Cerebellar nuclear complex (tissue), 1 donor: Measurements from ENCODE around the gene ABCB11.
"Not testable (repeated sequence)": the region's sequence is repeated elsewhere in the genome, so short reads cannot be mapped to it uniquely, and the experiment has no call there.

ENCODE experiments used
- DNase-seq, 2 experiments: peaks; one replicate each; lab custom pipeline; 2025; lab: John Stamatoyannopoulos, UW

The ABCB11 gene

GRCh38 chr2:168974428-168974827 is 56.7 kb downstream of the ABCB11 start:
- no peak for DNase-seq

DNA sequence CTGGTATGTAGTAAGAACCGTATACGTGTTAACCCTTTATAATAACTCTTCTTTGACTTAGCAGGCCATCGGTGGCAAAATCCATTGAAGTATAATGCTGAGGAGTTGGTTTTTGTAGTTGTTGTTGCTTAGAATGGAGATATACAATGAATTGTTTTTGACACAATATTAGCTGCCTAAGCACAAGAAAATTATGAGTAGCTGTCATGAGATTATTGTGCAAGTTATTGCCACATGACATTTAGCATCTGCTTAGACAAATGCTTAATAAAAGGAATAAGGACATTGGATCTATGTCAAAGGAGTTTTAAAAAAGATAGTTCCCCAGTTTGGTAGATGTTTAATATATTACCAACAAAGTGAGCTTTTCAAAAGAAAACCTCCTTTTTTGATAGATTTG is 59.9 kb downstream of the ABCB11 start:
- no peak for DNase-seq

- no peak for DNase-seq
Measured at GRCh38 chr2:168970711-168971233, 60.4 kb downstream of the ABCB11 start.

DNA sequence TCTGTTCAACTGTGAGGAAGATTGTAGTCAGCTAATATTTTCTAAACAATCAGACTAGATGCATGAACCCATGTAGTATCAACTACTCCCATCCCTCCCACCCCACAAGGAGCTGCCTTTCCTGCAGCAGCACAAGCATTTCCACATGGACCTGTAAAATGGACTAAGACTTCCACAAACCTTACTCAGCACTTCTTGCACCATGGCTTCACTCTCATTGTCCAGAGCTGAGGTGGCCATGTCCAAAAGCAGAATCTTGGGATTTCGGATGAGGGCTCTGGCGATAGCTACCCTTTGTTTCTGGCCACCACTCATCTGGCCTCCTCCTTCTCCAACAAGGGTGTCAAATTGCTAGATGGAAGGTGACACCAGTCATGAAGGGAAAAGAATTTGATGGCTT is 61.3 kb downstream of the ABCB11 start:
- DNase-seq = no peak

- DNase-seq = no peak
Measured at GRCh38 chr2:168968342-168968741, 62.8 kb downstream of the ABCB11 start.

DNA sequence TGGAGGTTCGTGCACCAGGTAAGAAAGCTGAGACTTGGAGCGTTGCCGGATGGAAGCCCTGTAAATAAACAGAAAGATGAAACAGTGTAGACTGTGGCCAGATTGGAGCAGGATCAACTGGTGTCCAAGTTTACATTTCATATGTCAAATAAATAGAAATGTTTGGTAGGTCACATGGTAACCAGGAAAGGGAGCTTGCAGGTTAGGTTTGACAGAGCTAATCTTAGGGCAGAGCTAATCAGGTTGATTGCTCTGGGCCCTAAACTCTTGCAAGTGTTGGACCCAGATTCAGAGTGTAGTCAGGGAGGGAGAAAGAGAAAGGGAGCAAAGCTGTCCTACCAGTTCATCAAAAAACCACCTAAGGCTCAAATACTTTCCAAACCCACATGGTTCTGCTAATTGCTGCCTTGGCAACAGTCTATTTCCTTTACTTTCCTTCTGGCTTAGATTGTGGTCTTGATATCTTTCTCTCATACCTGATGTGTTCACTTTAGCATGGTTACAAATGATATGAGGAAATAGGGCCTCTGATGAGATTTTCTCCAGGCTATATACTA is 66.8 kb downstream of the ABCB11 start:
- no peak for DNase-seq

DNA sequence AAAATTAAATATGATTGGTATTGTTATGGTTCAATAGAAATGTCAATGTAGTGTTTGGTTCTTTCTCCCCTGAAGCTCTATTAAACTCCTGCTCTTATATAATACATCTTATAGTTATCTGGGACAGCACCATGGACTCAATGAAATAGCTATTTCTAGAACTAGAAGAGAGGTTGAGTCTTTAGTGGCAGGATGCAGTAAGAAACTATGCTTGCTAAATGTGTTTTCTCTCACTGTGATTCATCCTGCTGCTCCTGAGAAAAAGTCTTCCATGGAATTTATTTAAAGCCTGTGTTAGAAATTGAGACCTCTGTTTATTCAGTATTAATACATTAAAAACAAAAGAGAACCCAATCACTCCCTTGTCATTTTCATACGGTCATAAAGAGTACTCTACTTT is 68.5 kb downstream of the ABCB11 start:
- DNase-seq = no peak

GRCh38 chr2:168961450-168962229 is 69.5 kb downstream of the ABCB11 start:
- DNase-seq = no peak

GRCh38 chr2:168956392-168956791 is 74.7 kb downstream of the ABCB11 start:
- DNase-seq = no peak

GRCh38 chr2:168955321-168955720 is 75.8 kb downstream of the ABCB11 start:
- no peak for DNase-seq

DNA sequence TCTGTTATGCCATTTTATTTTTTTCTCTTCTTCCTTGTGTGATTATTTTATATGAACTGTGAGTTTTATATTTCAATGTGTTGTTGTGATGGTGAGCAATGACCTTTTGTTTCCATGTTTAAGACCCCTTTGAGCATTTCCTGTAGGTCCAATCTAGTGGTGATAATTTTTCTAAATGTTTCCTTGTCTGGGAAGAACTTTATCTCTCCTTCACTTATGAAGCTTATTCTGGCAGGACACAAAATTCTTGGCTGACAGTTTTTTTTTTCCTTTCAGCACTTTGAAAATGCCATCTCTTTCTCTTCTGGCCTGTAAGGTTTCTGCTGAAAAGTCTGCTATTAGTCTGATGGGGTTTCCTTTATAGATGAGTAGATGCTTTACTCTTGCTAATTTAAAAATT is 76.9 kb downstream of the ABCB11 start:
- no peak for DNase-seq

- no peak for DNase-seq
Measured at GRCh38 chr2:168952424-168952823, 78.7 kb downstream of the ABCB11 start.

GRCh38 chr2:168951871-168952270 is 79.3 kb downstream of the ABCB11 start:
- no peak for DNase-seq

DNA sequence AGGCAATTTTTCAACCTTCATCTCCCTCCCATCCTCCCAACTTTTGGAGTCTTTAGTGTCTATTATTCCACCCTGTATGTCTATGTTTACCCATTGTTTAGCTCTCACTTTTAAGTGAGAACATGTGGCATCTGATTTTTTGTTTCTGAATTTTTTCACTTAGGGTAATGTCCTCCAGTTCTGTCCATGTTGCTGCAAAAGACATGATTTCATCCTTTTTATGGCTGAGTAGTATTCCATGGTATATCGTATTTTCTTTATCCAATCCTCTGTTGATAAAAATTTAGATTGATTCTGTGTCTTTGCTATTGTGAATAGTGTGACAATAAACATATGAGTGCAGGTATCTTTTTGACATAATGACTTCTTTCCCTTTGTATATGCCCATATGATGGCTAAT is 81.8 kb downstream of the ABCB11 start:
- no peak for DNase-seq

DNA sequence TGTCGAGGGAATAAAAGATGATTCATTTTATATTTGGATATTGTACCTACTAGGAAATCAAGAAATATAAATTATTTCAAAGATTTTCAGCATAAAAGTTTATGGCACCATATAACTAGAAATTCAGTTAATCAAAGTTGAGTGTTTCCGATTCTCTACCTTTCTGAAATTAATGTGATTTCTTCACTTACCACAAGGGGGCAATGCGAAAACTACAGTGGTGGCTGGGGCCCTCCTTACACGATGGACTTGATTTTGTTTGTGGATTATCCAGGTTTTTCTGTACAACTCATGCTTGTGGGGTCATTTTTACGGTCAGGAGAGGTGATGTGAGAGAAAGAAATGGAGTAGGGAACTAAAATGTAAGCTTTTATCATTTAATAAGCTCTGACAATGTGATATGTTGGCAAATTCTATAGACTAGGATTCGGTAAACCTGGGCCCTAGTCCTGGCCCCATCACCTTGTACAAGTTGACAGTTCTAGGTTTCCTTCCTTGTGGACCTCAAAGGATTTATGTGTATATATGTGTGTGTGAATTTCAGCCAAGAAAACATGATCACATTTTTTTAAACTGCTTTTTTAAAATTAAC is 82.4 kb downstream of the ABCB11 start:
- no peak for DNase-seq

DNA sequence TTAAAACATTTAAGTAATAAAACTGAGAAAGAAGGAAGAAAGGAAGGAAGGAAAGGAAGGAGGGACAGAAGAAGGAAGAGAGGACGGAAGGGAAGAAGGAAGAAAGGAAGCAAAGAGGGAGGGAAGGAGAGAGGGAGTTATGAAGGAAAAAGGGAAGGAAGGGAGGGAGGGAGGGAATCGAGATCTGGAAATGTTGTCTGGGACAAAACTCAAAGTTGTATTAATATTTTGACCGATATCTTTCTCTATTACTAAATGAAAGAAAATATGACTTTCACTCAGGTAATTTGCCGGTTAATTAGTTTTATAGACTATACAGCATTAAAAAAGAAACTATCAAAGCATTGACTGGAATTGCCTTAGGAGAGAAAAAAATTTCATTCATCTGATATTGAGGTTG is 85.6 kb downstream of the ABCB11 start:
- DNase-seq = no peak

- no peak for DNase-seq
Measured at GRCh38 chr2:168944065-168944464, 87.1 kb downstream of the ABCB11 start.

- DNase-seq = no peak
Measured at GRCh38 chr2:168941297-168941696, 89.8 kb downstream of the ABCB11 start.

DNA sequence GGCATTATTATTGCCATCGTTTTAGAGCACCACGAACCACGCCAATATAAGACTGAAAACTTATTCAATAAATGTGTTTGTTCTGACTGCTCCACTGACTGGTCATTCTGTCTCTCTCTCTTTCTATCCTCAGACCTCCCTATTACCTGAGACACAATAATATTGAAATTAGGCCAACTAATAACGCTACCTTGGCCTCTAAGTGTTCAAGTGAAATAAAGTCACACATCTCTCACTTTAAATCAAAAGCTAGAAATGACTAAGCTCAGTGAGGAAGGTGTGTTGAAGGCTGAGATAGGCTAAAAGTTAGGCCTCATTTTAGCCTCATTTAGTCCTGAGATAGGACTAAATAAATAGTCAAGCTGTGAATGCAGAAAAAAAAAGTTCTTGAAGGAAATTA is 91.2 kb downstream of the ABCB11 start:
- no peak for DNase-seq

DNA sequence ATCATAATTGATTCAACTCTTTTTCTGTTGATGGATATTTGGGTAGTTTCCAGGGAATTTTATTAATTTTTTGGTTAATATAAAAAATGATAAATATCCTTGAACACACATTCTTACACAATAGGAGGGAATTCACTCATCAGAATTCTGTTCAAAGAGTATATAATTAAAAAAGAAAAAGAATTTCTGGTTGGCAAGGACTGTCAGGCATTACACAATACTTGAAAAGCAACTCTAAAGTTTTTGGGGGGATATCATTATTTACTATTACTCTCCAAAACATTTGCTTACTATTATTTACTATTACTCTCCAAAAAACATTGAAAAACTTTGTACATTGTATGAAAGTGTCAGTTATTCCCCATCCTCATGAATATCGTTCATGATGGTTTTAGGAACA is 92.1 kb downstream of the ABCB11 start:
- DNase-seq = no peak

DNA sequence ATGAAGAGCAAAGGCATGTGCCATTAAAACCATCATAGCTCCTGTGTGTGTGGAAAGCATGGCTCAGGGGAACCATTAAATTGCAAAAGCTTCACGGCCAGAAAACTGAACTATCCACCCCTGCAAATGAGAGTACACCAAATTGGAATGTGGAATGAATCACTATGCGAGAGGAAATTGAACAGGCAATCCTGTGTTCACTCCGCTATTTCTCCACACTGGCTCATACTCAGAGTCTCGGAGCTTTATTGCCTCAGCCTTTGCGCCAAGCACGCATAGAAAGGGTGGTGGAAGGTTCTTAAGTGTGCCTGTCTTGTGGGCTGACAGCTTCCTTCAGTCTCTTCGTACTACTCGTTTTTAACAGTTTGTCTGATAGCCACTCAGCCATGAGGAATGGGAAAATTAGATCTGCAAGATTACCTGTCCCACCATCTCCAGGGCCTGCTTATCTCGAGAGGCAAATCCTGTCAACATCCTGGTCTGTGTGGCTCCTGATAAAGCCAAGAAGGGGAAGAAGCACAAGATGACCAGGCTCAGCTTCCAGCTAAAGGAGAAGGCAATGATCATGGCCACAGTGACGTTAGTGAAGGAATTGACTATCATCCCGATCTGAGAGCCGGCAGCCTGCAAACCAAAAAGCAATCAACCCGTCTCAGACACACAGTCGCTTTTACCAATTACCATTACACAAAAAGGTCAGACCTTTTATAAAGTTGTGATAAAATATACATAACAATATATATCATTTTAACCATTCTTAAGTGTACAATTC is 95.1 kb downstream of the ABCB11 start:
- no peak for DNase-seq

- no peak for DNase-seq
Measured at GRCh38 chr2:168934826-168935225, 96.3 kb downstream of the ABCB11 start.

- not testable (repeated sequence) for DNase-seq
Measured at GRCh38 chr2:168932174-168932573, 99.0 kb downstream of the ABCB11 start.
